SK-N-SH (cell line): ENCODE data around the gene ANKRD33B. TPM values are rescaled to one million over a fixed set of nuclear protein-coding genes. Genes with fewer than 3 reads are reported as not detected.

ENCODE experiments used
- CTCF ChIA-PET: fragments of 300-600, 350-600 bp; formaldehyde crosslinking; extraction: SDS; loops from one replicate; lab custom pipeline; 2021; lab: Yijun Ruan, JAX
- POLR2A ChIA-PET: fragments of 350-600 bp; sonication (Branson Sonifier 250); formaldehyde crosslinking; extraction: SDS; loops from one replicate; lab custom pipeline; 2020; ENCODE audit warnings: antibody characterized with exemption, inconsistent platforms; lab: Yijun Ruan, JAX
- DNase-seq: peaks from one replicate; pipeline ENCODE4 v3.0.0; 2012
- H2AFZ ChIP-seq: fragments of 200-600 bp; sonication (generic); 2 replicates; pipeline ENCODE4 v1.8.1; 2016; ENCODE audit warnings: antibody characterized with exemption, mild to moderate bottlenecking, low read depth
- H3F3A ChIP-seq: fragments of 200-600 bp; sonication (generic); replicated peaks from 2 replicates; pipeline ENCODE3; 2016; ENCODE audit warnings: antibody characterized with exemption, mild to moderate bottlenecking; ENCODE audit not compliant: insufficient read depth
- H3K27ac ChIP-seq, 2 experiments: fragments of 200-500 bp in 1 of 2; fragments of 200-600 bp in 1 of 2; sonication (Bioruptor generic) in 1 of 2; sonication (generic), shearing (Covaris generic) in 1 of 2; 2 replicates each; pipeline versions ENCODE4 v1.5.1 to v1.6.1; 2014 to 2016; ENCODE audit warnings: low read depth in 2 of 2, inconsistent platforms in 1 of 2, low read length in 1 of 2, mild to moderate bottlenecking in 1 of 2, mixed read lengths in 1 of 2
- H3K27me3 ChIP-seq: fragments of 200-600 bp; sonication (generic), shearing (Covaris generic); 2 replicates; pipeline ENCODE4 v1.6.1; 2016; ENCODE audit warnings: mixed run types; ENCODE audit not compliant: insufficient read depth
- H3K36me3 ChIP-seq, 2 experiments: fragments of 200-500 bp in 1 of 2; fragments of 200-600 bp in 1 of 2; sonication (Bioruptor generic) in 1 of 2; sonication (generic) in 1 of 2; replicated peaks in 1 of 2; 2 replicates each; pipeline versions ENCODE3 to v1.5.1; 2014 to 2016; ENCODE audit warnings: low read length in 1 of 2, mild to moderate bottlenecking in 1 of 2; ENCODE audit not compliant: insufficient read depth in 2 of 2, control insufficient read depth in 1 of 2
- H3K4me1 ChIP-seq, 2 experiments: fragments of 200-500 bp in 1 of 2; fragments of 200-600 bp in 1 of 2; sonication (Bioruptor generic) in 1 of 2; sonication (generic), shearing (Covaris generic) in 1 of 2; 2 replicates each; pipeline versions ENCODE4 v1.5.1 to v1.6.1; 2014 to 2016; ENCODE audit warnings: low read depth in 1 of 2, low read length in 1 of 2, mixed run types in 1 of 2; ENCODE audit not compliant: insufficient read depth in 2 of 2, control insufficient read depth in 1 of 2
- H3K4me2 ChIP-seq: fragments of 200-600 bp; sonication (generic), shearing (Covaris generic); 2 replicates; pipeline ENCODE4 v1.6.1; 2017; ENCODE audit warnings: mixed run types
- H3K4me3 ChIP-seq, 2 experiments: fragments of 200-500 bp in 1 of 2; fragments of 200-600 bp in 1 of 2; sonication (Bioruptor generic) in 1 of 2; sonication (generic), shearing (Covaris generic) in 1 of 2; 2 replicates each; pipeline versions ENCODE4 v1.5.1 to v1.8.1; 2014 to 2016; ENCODE audit warnings: low read depth in 2 of 2, inconsistent platforms in 1 of 2, low read length in 1 of 2, mild to moderate bottlenecking in 1 of 2, mixed read lengths in 1 of 2, moderate library complexity in 1 of 2
- H3K79me2 ChIP-seq: fragments of 200-600 bp; sonication (generic); 2 replicates; pipeline ENCODE4 v1.8.1; 2017; ENCODE audit warnings: mild to moderate bottlenecking; ENCODE audit not compliant: insufficient read depth
- H3K9ac ChIP-seq: fragments of 200-600 bp; sonication (generic); 2 replicates; pipeline ENCODE4 v1.6.1; 2017; ENCODE audit warnings: mixed run types
- H3K9me2 ChIP-seq: fragments of 200-600 bp; sonication (generic); 2 replicates; pipeline ENCODE4 v1.6.1; 2017; ENCODE audit warnings: mixed run types
- H3K9me3 ChIP-seq: fragments of 200-600 bp; sonication (generic); 2 replicates; pipeline ENCODE4 v1.6.1; 2017; ENCODE audit warnings: mixed run types, mild to moderate bottlenecking, moderate library complexity
- H4K20me1 ChIP-seq: fragments of 200-600 bp; sonication (generic); 2 replicates; pipeline ENCODE4 v1.6.1; 2017; ENCODE audit warnings: mild to moderate bottlenecking, mixed run types; ENCODE audit not compliant: insufficient read depth
- CHD2 ChIP-seq: fragments of 150-350 bp; IDR thresholded peaks from 2 replicates; pipeline ENCODE4 v1.6.1; 2018; ENCODE audit warnings: low read length; ENCODE audit not compliant: partially characterized antibody
- EP300 ChIP-seq, 2 experiments: IDR thresholded peaks; 2 replicates each; pipeline versions ENCODE4 v1.4.0 to v1.6.1; 2012; ENCODE audit warnings: borderline replicate concordance in 1 of 2, low read depth in 1 of 2, low read length in 1 of 2
- FOXJ3 ChIP-seq: sonication (generic); formaldehyde crosslinking; IDR thresholded peaks from 2 replicates; pipeline ENCODE4 v1.5.1; 2020; ENCODE audit warnings: mild to moderate bottlenecking, missing genetic modification reagents
- JUND ChIP-seq: IDR thresholded peaks from 2 replicates; pipeline ENCODE4 v1.4.0; 2012
- NFIC ChIP-seq: IDR thresholded peaks from 2 replicates; pipeline ENCODE4 v1.4.0; 2012; ENCODE audit warnings: borderline replicate concordance
- NRF1 ChIP-seq: IDR thresholded peaks from 2 replicates; pipeline ENCODE4 v1.6.1; 2012; ENCODE audit warnings: low read depth, mild to moderate bottlenecking, low read length
- RAD21 ChIP-seq: IDR thresholded peaks from 2 replicates; pipeline ENCODE4 v1.6.1; 2012; ENCODE audit warnings: mild to moderate bottlenecking, low read length
- RCOR1 ChIP-seq: fragments of 150-350 bp; IDR thresholded peaks from 2 replicates; pipeline ENCODE4 v1.6.1; 2017; ENCODE audit warnings: antibody characterized with exemption, low read length
- RFX5 ChIP-seq: IDR thresholded peaks from 2 replicates; pipeline ENCODE4 v1.6.1; 2012; ENCODE audit warnings: mild to moderate bottlenecking, improper control_type of control experiment, low read length
- RXRA ChIP-seq: IDR thresholded peaks from 2 replicates; pipeline ENCODE4 v1.4.0; 2012; ENCODE audit warnings: low read depth, mild to moderate bottlenecking, borderline replicate concordance
- TCF12 ChIP-seq: IDR thresholded peaks from 2 replicates; pipeline ENCODE4 v1.4.0; 2012
- WGBS: methylation state at CpG from one replicate; pipeline ENCODE4 v1.1.6; 2017; ENCODE audit warnings: low lambda C conversion rate; 5-methylcytosine and 5-hydroxymethylcytosine counted together
- polyA plus RNA-seq, 3 experiments: library from polyadenylated mRNA; depleted of rRNA; stranded (reverse); fragments of >200 nt; gene quantifications; 2 replicates each; pipeline ENCODE4 v1.2.3, GENCODE V29; 2012
- TF ChIP-seq, protein P1 (sequence below): IDR thresholded peaks from 2 replicates; pipeline ENCODE4 v1.4.0; 2012; ENCODE audit warnings: low read depth, borderline replicate concordance
- TF ChIP-seq, protein P2 (sequence below): IDR thresholded peaks from 2 replicates; pipeline ENCODE4 v1.4.0; 2012; ENCODE audit warnings: low read depth, borderline replicate concordance
- TF ChIP-seq, protein P3 (sequence below): fragments of 150-350 bp; IDR thresholded peaks from 2 replicates; pipeline ENCODE4 v1.6.1; 2017; ENCODE audit warnings: antibody characterized with exemption, low read length, low read depth, borderline replicate concordance
- TF ChIP-seq, protein P4 (sequence below): fragments of 150-350 bp; IDR thresholded peaks from 2 replicates; pipeline ENCODE4 v1.6.1; 2016; ENCODE audit warnings: mild to moderate bottlenecking, low read depth, low read length
- TF ChIP-seq, protein P5 (sequence below): fragments of 200-600 bp; sonication (generic); IDR thresholded peaks from 2 replicates; pipeline ENCODE4 v1.6.1; 2017; ENCODE audit warnings: antibody characterized with exemption, mild to moderate bottlenecking, moderate library complexity

Gene ANKRD33B
- polyA plus RNA-seq, 1 of the 3 experiments (the other 2 are of a cell fraction) = 1.8 TPM

DNA sequence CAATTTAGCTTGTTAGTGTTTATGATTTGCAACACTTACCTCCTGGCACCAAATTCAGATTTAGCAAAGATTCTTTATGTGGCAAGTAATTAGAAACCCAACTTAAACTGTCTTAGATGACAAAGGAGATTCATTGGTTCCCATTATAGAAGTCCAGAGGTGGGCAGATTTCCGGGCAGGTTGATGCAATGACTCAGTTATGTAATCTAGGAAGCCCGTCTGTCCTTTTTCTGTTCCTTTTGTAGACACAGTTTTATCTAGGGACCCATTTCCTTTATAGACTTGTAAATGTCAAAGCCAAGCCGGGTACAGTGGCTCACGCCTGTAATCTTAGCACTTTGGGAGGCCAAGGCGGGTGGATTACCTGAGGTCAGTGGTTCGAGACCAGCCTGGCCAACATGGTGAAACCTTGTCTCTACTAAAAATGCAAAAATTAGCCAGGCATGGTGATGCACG lies 20.3 kb upstream of the ANKRD33B start (continued):
- no peak for TF ChIP-seq NRF1
- no peak for TF ChIP-seq NFIC

DNA sequence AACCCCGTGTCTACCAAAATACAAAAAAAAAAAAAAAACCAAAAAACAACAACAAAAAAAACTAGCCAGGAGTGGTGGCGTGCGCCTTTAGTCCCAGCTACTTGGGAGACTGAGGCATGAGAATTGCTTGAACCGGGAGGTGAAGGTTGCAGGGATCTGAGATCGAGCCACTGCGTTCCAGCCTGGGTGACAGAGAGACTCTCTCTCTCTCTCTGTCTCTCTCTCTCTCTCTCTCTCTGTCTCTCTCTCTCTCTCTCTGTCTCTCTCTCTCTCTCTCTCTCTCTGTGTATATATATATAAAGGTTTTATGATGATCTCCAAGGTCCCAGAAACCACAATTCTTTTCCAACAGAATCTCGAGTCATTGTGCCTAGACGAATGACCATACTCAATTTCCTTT lies 18.8 kb upstream of the ANKRD33B start:
- ChIA-PET CTCF (no interaction called here), POLR2A (no interaction called here)
- no peaks in the 10 kb centered on the region; a peak in 1 of 4 replicates for H3K4me1 ChIP-seq
- TF ChIP-seq, protein P1, sequence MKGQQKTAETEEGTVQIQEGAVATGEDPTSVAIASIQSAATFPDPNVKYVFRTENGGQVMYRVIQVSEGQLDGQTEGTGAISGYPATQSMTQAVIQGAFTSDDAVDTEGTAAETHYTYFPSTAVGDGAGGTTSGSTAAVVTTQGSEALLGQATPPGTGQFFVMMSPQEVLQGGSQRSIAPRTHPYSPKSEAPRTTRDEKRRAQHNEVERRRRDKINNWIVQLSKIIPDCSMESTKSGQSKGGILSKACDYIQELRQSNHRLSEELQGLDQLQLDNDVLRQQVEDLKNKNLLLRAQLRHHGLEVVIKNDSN = no peak
- TF ChIP-seq, protein P2, sequence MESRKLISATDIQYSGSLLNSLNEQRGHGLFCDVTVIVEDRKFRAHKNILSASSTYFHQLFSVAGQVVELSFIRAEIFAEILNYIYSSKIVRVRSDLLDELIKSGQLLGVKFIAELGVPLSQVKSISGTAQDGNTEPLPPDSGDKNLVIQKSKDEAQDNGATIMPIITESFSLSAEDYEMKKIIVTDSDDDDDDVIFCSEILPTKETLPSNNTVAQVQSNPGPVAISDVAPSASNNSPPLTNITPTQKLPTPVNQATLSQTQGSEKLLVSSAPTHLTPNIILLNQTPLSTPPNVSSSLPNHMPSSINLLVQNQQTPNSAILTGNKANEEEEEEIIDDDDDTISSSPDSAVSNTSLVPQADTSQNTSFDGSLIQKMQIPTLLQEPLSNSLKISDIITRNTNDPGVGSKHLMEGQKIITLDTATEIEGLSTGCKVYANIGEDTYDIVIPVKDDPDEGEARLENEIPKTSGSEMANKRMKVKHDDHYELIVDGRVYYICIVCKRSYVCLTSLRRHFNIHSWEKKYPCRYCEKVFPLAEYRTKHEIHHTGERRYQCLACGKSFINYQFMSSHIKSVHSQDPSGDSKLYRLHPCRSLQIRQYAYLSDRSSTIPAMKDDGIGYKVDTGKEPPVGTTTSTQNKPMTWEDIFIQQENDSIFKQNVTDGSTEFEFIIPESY = no peak
- TF ChIP-seq, protein P3, sequence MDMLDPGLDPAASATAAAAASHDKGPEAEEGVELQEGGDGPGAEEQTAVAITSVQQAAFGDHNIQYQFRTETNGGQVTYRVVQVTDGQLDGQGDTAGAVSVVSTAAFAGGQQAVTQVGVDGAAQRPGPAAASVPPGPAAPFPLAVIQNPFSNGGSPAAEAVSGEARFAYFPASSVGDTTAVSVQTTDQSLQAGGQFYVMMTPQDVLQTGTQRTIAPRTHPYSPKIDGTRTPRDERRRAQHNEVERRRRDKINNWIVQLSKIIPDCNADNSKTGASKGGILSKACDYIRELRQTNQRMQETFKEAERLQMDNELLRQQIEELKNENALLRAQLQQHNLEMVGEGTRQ = no peak
- TF ChIP-seq JUND (no peak), NFIC (no peak), RCOR1 (no peak), FOXJ3 (CRISPR knock-in tag) (no peak), TCF12 (no peak), RFX5 (no peak), RAD21 (no peak), NRF1 (no peak), RXRA (no peak), EP300 (IDR thresholded peaks at IDR 0.05; ENCODE audit: borderline replicate concordance in 1 of 2, low read depth in 1 of 2, low read length in 1 of 2) (no peak), CHD2 (no peak)
- TF ChIP-seq, protein P4, sequence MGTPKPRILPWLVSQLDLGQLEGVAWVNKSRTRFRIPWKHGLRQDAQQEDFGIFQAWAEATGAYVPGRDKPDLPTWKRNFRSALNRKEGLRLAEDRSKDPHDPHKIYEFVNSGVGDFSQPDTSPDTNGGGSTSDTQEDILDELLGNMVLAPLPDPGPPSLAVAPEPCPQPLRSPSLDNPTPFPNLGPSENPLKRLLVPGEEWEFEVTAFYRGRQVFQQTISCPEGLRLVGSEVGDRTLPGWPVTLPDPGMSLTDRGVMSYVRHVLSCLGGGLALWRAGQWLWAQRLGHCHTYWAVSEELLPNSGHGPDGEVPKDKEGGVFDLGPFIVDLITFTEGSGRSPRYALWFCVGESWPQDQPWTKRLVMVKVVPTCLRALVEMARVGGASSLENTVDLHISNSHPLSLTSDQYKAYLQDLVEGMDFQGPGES = no peak
- TF ChIP-seq, protein P5, sequence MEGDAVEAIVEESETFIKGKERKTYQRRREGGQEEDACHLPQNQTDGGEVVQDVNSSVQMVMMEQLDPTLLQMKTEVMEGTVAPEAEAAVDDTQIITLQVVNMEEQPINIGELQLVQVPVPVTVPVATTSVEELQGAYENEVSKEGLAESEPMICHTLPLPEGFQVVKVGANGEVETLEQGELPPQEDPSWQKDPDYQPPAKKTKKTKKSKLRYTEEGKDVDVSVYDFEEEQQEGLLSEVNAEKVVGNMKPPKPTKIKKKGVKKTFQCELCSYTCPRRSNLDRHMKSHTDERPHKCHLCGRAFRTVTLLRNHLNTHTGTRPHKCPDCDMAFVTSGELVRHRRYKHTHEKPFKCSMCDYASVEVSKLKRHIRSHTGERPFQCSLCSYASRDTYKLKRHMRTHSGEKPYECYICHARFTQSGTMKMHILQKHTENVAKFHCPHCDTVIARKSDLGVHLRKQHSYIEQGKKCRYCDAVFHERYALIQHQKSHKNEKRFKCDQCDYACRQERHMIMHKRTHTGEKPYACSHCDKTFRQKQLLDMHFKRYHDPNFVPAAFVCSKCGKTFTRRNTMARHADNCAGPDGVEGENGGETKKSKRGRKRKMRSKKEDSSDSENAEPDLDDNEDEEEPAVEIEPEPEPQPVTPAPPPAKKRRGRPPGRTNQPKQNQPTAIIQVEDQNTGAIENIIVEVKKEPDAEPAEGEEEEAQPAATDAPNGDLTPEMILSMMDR = no peak
- H3K4me3 ChIP-seq = no peak overlapping the region
- WGBS = 90% methylated on average over 8 of the region's 8 CpGs
- H3K36me3 ChIP-seq = no peaks in the 10 kb centered on the region
- no peak for DNase-seq
- H3K9me2 ChIP-seq = no peaks in the 10 kb centered on the region
- H3F3A ChIP-seq = peaks cover 21% of the 10 kb centered on the region
- H3K27ac ChIP-seq = no peak overlapping the region
- no peaks in the 10 kb centered on the region for H4K20me1 ChIP-seq
- H3K9me3 ChIP-seq = no peaks in the 10 kb centered on the region
- no peak overlapping the region for H3K4me2 ChIP-seq
- no peaks in the 10 kb centered on the region for H3K79me2 ChIP-seq
- H3K27me3 ChIP-seq = no peaks in the 10 kb centered on the region
- H3K9ac ChIP-seq = no peak overlapping the region
- no peak overlapping the region for H2AFZ ChIP-seq
